OCI-LY3 (cell line): ENCODE measurements around the gene TMEM135.
A peak's percentile ranks its signal among the peaks of the same experiment; 100 is the strongest.

Experiments used
- H2AFZ ChIP-seq: fragments of 200-600, 300-600 bp; shearing (Covaris generic); 2 replicates; pipeline ENCODE4 v1.6.0; 2014; ENCODE audit warnings: antibody characterized with exemption, low read depth, low read length
- H3K27ac ChIP-seq: fragments of 200-600, 300-600 bp; sonication (generic); 2 replicates; pipeline ENCODE4 v1.5.1; 2014; ENCODE audit warnings: mild to moderate bottlenecking, low read length, moderate library complexity, mixed read lengths
- H3K27me3 ChIP-seq: fragments of 200-600, 300-600 bp; sonication (generic); 2 replicates; pipeline ENCODE4 v1.6.1; 2014; ENCODE audit warnings: low read depth, low read length, mixed read lengths
- H3K36me3 ChIP-seq: fragments of 200-600, 300-600 bp; sonication (generic); replicated peaks from 2 replicates; pipeline ENCODE3; 2014; ENCODE audit warnings: low read depth, low read length, mixed read lengths
- H3K4me1 ChIP-seq: fragments of 300-600, 200-600 bp; sonication (generic); 2 replicates; pipeline ENCODE4 v1.6.1; 2014; ENCODE audit warnings: low read length, mixed read lengths
- H3K4me2 ChIP-seq: fragments of 200-600, 300-600 bp; sonication (generic); 2 replicates; pipeline ENCODE4 v1.6.1; 2014; ENCODE audit warnings: low read length, mixed read lengths
- H3K4me3 ChIP-seq: fragments of 300-600, 200-600 bp; sonication (generic); 2 replicates; pipeline ENCODE4 v1.5.1; 2014; ENCODE audit warnings: antibody characterized with exemption, mild to moderate bottlenecking, low read length, moderate library complexity
- H3K79me2 ChIP-seq: fragments of 300-600, 200-600 bp; shearing (Covaris generic); 2 replicates; pipeline ENCODE4 v1.6.1; 2014; ENCODE audit warnings: mild to moderate bottlenecking, low read length, mixed read lengths
- H3K9ac ChIP-seq: fragments of 300-600, 200-600 bp; shearing (Covaris generic); 2 replicates; pipeline ENCODE4 v1.6.0; 2014; ENCODE audit warnings: mild to moderate bottlenecking, low read length, moderate library complexity
- H3K9me3 ChIP-seq: fragments of 200-600, 300-600 bp; shearing (Covaris generic); 2 replicates; pipeline ENCODE4 v1.6.1; 2014; ENCODE audit warnings: low read length, mixed read lengths; ENCODE audit not compliant: insufficient read depth
- H4K20me1 ChIP-seq: fragments of 200-600, 300-600 bp; sonication (generic); 2 replicates; pipeline ENCODE4 v1.6.1; 2016; ENCODE audit warnings: low read length, mixed read lengths; ENCODE audit not compliant: insufficient read depth
- CTCF ChIP-seq: fragments of 200-600, 300-600 bp; sonication (generic); IDR thresholded peaks from 2 replicates; pipeline ENCODE4 v1.5.1; 2014; ENCODE audit warnings: antibody characterized with exemption, low read length, low read depth
- EZH2phosphoT487 ChIP-seq: fragments of 200-600 bp; shearing (Covaris generic); IDR thresholded peaks from 2 replicates; pipeline ENCODE4 v1.6.1; 2018; ENCODE audit warnings: antibody characterized with exemption, mixed run types, low read depth

Gene TMEM135

GRCh38 chr11:87356428-87356827 lies 318.7 kb downstream of the TMEM135 start:
- H3K4me3 ChIP-seq = no peak overlapping the region
- H3K27me3 ChIP-seq = no peaks in the 10 kb centered on the region
- no peak overlapping the region for H3K4me2 ChIP-seq
- H2AFZ ChIP-seq = no peak overlapping the region
- no peaks in the 10 kb centered on the region for H3K36me3 ChIP-seq
- no peaks in the 10 kb centered on the region for H3K79me2 ChIP-seq
- no peak overlapping the region for H3K9ac ChIP-seq
- TF ChIP-seq CTCF = no peak
- TF ChIP-seq EZH2phosphoT487 = no peak
- peaks cover 82% of the 10 kb centered on the region for H3K4me1 ChIP-seq
- no peak overlapping the region for H3K27ac ChIP-seq
- H3K9me3 ChIP-seq = no peaks in the 10 kb centered on the region
- no peaks in the 10 kb centered on the region for H4K20me1 ChIP-seq

GRCh38 chr11:87358461-87358860 lies 320.7 kb downstream of the TMEM135 start:
- H3K4me3 ChIP-seq = no peak overlapping the region
- no peaks in the 10 kb centered on the region for H3K9me3 ChIP-seq
- no peak overlapping the region for H2AFZ ChIP-seq
- no peaks in the 10 kb centered on the region for H3K27me3 ChIP-seq
- peak overlapping the region; percentile 46 for H3K4me2 ChIP-seq
- peaks cover 62% of the 10 kb centered on the region for H3K4me1 ChIP-seq
- H3K79me2 ChIP-seq = no peaks in the 10 kb centered on the region
- H3K9ac ChIP-seq = no peak overlapping the region
- H3K36me3 ChIP-seq = no peaks in the 10 kb centered on the region
- TF ChIP-seq CTCF (no peak), EZH2phosphoT487 (no peak)
- H3K27ac ChIP-seq = peak overlapping the region; percentile 44
- no peaks in the 10 kb centered on the region for H4K20me1 ChIP-seq

DNA sequence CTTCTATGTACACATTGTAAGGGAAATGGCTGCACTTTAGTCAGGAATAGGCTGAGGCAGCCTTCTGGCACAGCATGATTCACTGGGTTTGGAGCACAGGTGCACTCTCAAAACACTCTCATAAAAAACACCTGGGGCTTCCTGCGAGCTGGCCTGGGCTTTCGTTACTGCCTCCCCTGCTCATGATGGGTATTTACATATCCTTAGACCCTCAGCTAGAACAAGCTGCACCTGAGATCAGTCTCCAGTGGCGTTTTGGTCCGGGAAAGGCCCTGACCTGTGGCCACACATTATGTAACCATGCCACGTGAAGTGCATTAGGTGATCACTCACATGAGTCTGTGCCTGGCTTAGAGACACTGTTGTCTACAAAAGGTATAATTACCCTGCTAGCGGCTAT lies 321.7 kb downstream of the TMEM135 start:
- Histone ChIP-seq H2AFZ (no peak overlapping the region), H3K36me3 (no peaks in the 10 kb centered on the region)

GRCh38 chr11:87361891-87362290 lies 324.2 kb downstream of the TMEM135 start:
- no peak overlapping the region for H3K4me3 ChIP-seq
- TF ChIP-seq CTCF (no peak), EZH2phosphoT487 (no peak)
- H3K9ac ChIP-seq = no peak overlapping the region
- no peaks in the 10 kb centered on the region for H3K36me3 ChIP-seq
- no peaks in the 10 kb centered on the region for H3K27me3 ChIP-seq
- H3K27ac ChIP-seq = no peak overlapping the region
- H4K20me1 ChIP-seq = no peaks in the 10 kb centered on the region
- H3K9me3 ChIP-seq = no peaks in the 10 kb centered on the region
- H2AFZ ChIP-seq = no peak overlapping the region
- no peak overlapping the region for H3K4me2 ChIP-seq
- no peaks in the 10 kb centered on the region for H3K79me2 ChIP-seq
- peaks cover 41% of the 10 kb centered on the region for H3K4me1 ChIP-seq

More for the DNA sequence above, 321.7 kb downstream of the TMEM135 start:
- Histone ChIP-seq H3K4me3 (peak overlapping the region; percentile 62), H3K27ac (peak overlapping the region; percentile 44; the same call in 1 of the 2 replicates), H3K79me2 (no peaks in the 10 kb centered on the region), H4K20me1 (no peaks in the 10 kb centered on the region), H3K27me3 (no peaks in the 10 kb centered on the region), H3K9ac (peak overlapping the region; percentile 34; the same call in 1 of the 2 replicates), H3K4me1 (peaks cover 53% of the 10 kb centered on the region), H3K9me3 (no peaks in the 10 kb centered on the region), H3K4me2 (peak overlapping the region; percentile 46)
- no peak for TF ChIP-seq CTCF
- no peak for TF ChIP-seq EZH2phosphoT487
